ENCODE results near the gene INO80E. TPM values are rescaled to one million over a fixed set of nuclear protein-coding genes. Genes with fewer than 3 reads are reported as not detected.
"Not testable (repeated sequence)": the region's sequence is repeated elsewhere in the genome, so short reads cannot be mapped to it uniquely, and the experiment has no call there.

INO80E gene
- polyA plus RNA-seq, 1 of the 3 experiments (the other 2 are of a cell fraction) = 46.6 TPM

DNA sequence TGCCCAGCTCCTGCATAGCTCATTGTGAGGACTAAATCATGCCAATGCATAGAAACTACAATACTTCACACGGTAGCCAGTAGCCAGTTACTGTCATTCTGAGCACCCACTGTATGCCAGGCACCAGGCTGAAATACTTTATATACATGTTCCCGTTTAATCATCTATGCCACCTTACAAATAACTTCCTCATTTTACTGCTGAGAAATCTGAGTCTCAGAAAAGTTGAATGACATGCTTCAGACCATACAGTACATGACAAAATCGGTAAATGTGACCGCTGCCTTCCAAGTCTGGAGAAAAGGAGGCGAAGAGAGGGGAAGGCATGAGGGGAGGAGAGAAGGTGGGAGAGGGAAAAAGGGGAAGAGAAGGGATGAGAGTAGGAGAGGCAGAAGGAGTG is 44.2 kb downstream of the INO80E start:
- Histone ChIP-seq H3K4me3 (ENCODE audit: low read depth in 2 of 2, low read length in 1 of 2) (no peak overlapping the region), H3K9ac (no peak overlapping the region), H3K4me2 (no peak overlapping the region), H3K79me2 (ENCODE audit: insufficient read depth) (no peaks in the 10 kb centered on the region), H3F3A (replicated peaks; ENCODE audit: insufficient read depth) (no peaks in the 10 kb centered on the region), H3K27ac (ENCODE audit: low read depth in 2 of 2, low read length in 1 of 2) (no peak overlapping the region), H3K4me1 (ENCODE audit: control insufficient read depth in 1 of 2, insufficient read depth in 2 of 2, low read depth in 1 of 2, low read length in 1 of 2) (no peaks in the 10 kb centered on the region), H2AFZ (ENCODE audit: low read depth) (no peak overlapping the region), H3K9me3 (no peaks in the 10 kb centered on the region), H3K36me3 (replicated peaks in 1 of 2; ENCODE audit: control insufficient read depth in 1 of 2, insufficient read depth in 2 of 2, low read length in 1 of 2) (no peaks in the 10 kb centered on the region), H4K20me1 (ENCODE audit: insufficient read depth) (no peaks in the 10 kb centered on the region), H3K9me2 (no peaks in the 10 kb centered on the region), H3K27me3 (ENCODE audit: insufficient read depth) (no peaks in the 10 kb centered on the region)
- DNase-seq = no peak
- CTCF ChIA-PET = interaction anchor here (1.2 to 2.4 kb wide), 3 partner anchors 8 to 52 kb away, joined by 4 to 24 read pairs (median 8); partner anchors contain the start of gene TLCD3B
- POLR2A ChIA-PET = no interaction called here
- WGBS (ENCODE audit: low lambda C conversion rate) = 66% methylated on average over 5 of the region's 5 CpGs
- TF ChIP-seq RXRA (IDR thresholded peaks at IDR 0.05; ENCODE audit: borderline replicate concordance, low read depth) (no peak), CHD2 (IDR thresholded peaks at IDR 0.05; ENCODE audit: low read length, partially characterized antibody) (no peak), EP300 (IDR thresholded peaks at IDR 0.05; ENCODE audit: borderline replicate concordance in 1 of 2, low read depth in 1 of 2, low read length in 1 of 2) (no peak), RFX5 (IDR thresholded peaks at IDR 0.05; ENCODE audit: low read length) (no peak), RCOR1 (IDR thresholded peaks at IDR 0.05; ENCODE audit: low read length) (no peak), EZH2phosphoT487 (IDR thresholded peaks at IDR 0.05; ENCODE audit: borderline replicate concordance, low read depth) (no peak), TEAD4 (IDR thresholded peaks at IDR 0.05; ENCODE audit: borderline replicate concordance, insufficient read depth) (no peak), NRF1 (IDR thresholded peaks at IDR 0.05; ENCODE audit: low read depth, low read length) (no peak), GATA2 (CRISPR knock-in tag; IDR thresholded peaks at IDR 0.05) (no peak), FOSL2 (IDR thresholded peaks at IDR 0.05; ENCODE audit: borderline replicate concordance, low read depth) (no peak), MEF2A (IDR thresholded peaks at IDR 0.05; ENCODE audit: borderline replicate concordance, low read depth) (no peak), RAD21 (IDR thresholded peaks at IDR 0.05; ENCODE audit: low read length) (no peak)
- TF ChIP-seq, protein P1, sequence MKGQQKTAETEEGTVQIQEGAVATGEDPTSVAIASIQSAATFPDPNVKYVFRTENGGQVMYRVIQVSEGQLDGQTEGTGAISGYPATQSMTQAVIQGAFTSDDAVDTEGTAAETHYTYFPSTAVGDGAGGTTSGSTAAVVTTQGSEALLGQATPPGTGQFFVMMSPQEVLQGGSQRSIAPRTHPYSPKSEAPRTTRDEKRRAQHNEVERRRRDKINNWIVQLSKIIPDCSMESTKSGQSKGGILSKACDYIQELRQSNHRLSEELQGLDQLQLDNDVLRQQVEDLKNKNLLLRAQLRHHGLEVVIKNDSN (IDR thresholded peaks at IDR 0.05; ENCODE audit: borderline replicate concordance, low read depth) = no peak
- TF ChIP-seq, protein P2, sequence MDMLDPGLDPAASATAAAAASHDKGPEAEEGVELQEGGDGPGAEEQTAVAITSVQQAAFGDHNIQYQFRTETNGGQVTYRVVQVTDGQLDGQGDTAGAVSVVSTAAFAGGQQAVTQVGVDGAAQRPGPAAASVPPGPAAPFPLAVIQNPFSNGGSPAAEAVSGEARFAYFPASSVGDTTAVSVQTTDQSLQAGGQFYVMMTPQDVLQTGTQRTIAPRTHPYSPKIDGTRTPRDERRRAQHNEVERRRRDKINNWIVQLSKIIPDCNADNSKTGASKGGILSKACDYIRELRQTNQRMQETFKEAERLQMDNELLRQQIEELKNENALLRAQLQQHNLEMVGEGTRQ (IDR thresholded peaks at IDR 0.05; ENCODE audit: borderline replicate concordance, low read depth, low read length) = no peak

DNA sequence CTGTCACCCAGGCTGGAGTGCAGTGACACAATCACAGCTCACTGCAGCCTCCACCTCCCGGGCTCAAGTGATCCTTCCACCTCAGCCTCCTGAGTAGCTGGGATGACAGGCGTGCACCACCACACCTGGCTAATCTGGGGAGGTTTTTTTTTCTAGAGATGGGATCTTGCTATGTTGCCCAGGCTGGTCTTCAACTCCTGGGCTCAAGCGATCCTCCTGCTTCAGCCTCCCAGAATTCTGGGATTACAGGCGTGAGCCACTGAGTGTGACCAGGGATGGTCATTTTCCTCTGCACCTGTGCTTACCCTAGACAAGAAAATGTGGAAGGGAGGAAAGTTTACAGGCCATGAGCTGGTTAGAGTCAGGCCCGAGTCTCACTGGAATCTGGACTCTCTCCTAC is 44.6 kb downstream of the INO80E start:
- H3K4me3 ChIP-seq (ENCODE audit: low read depth in 2 of 2, low read length in 1 of 2); H3K9ac ChIP-seq; POLR2A ChIA-PET; H4K20me1 ChIP-seq (ENCODE audit: insufficient read depth); H3K9me3 ChIP-seq; H3K27me3 ChIP-seq (ENCODE audit: insufficient read depth); H3K4me1 ChIP-seq (ENCODE audit: control insufficient read depth in 1 of 2, insufficient read depth in 2 of 2, low read depth in 1 of 2, low read length in 1 of 2); H3K27ac ChIP-seq (ENCODE audit: low read depth in 2 of 2, low read length in 1 of 2); H2AFZ ChIP-seq (ENCODE audit: low read depth); H3K79me2 ChIP-seq (ENCODE audit: insufficient read depth); DNase-seq; H3F3A ChIP-seq (replicated peaks; ENCODE audit: insufficient read depth); H3K4me2 ChIP-seq; H3K36me3 ChIP-seq (replicated peaks in 1 of 2; ENCODE audit: control insufficient read depth in 1 of 2, insufficient read depth in 2 of 2, low read length in 1 of 2); H3K9me2 ChIP-seq: not testable (repeated sequence)
- WGBS (ENCODE audit: low lambda C conversion rate) = 52% methylated on average over 5 of the region's 5 CpGs
- CTCF ChIA-PET = interaction anchor here (0.8 to 4.0 kb wide), 4 partner anchors 9 to 52 kb away, joined by 3 to 30 read pairs (median 14); partner anchors contain the start of genes TBX6 and TLCD3B

All from SK-N-SH (cell line).